Neural cell (in vitro differentiated cells): ENCODE results near the gene CREB3L2. TPM values are rescaled to one million over a fixed set of nuclear protein-coding genes. Genes with fewer than 3 reads are reported as not detected.
A peak's percentile ranks its signal among the peaks of the same experiment; 100 is the strongest.

Source experiments
- H2AFZ ChIP-seq: fragments of 200-600, 300-800 bp; sonication (generic), shearing (Covaris generic); 2 replicates; pipeline ENCODE4 v1.6.0; 2014; ENCODE audit warnings: low read depth, mild to moderate bottlenecking, antibody characterized with exemption, low read length, moderate library complexity
- H3F3A ChIP-seq: fragments of 200-600 bp; shearing (Covaris generic); 2 replicates; pipeline ENCODE4 v1.6.1; 2016; ENCODE audit warnings: mild to moderate bottlenecking, moderate library complexity, mixed read lengths, antibody characterized with exemption, low read length; ENCODE audit not compliant: insufficient read depth, poor library complexity, severe bottlenecking
- H3K27ac ChIP-seq: fragments of 200-600, 300-800 bp; sonication (generic), shearing (Covaris generic); 2 replicates; pipeline ENCODE4 v1.5.1; 2014; ENCODE audit warnings: mild to moderate bottlenecking, low read length, moderate library complexity
- H3K27me3 ChIP-seq: fragments of 300-800, 200-600 bp; sonication (generic), shearing (Covaris generic); 2 replicates; pipeline ENCODE4 v1.6.0; 2014; ENCODE audit warnings: mild to moderate bottlenecking, low read depth, low read length, moderate library complexity; ENCODE audit not compliant: insufficient read depth
- H3K36me3 ChIP-seq: fragments of 300-800, 200-600 bp; sonication (generic), shearing (Covaris generic); 2 replicates; pipeline ENCODE4 v1.5.1; 2014; ENCODE audit warnings: mild to moderate bottlenecking, antibody characterized with exemption, low read length, moderate library complexity; ENCODE audit not compliant: insufficient read depth
- H3K4me2 ChIP-seq: fragments of 300-800, 200-600 bp; sonication (generic), shearing (Covaris generic); 2 replicates; pipeline ENCODE4 v1.6.0; 2014; ENCODE audit warnings: mild to moderate bottlenecking, low read length
- H3K4me3 ChIP-seq: fragments of 300-800, 200-600 bp; sonication (generic), shearing (Covaris generic); 2 replicates; pipeline ENCODE4 v1.5.1; 2014; ENCODE audit warnings: mild to moderate bottlenecking, low read length, moderate library complexity
- H3K79me2 ChIP-seq: fragments of 200-600 bp; shearing (Covaris generic); replicated peaks from 2 replicates; pipeline ENCODE4 v1.6.0; 2014; ENCODE audit warnings: mild to moderate bottlenecking, low read length, moderate library complexity; ENCODE audit not compliant: insufficient read depth
- H3K9ac ChIP-seq: fragments of 300-800, 200-600 bp; sonication (generic), shearing (Covaris generic); 2 replicates; pipeline ENCODE4 v1.6.1; 2016; ENCODE audit warnings: mild to moderate bottlenecking, low read length, mixed read lengths
- H3K9me2 ChIP-seq: fragments of 200-600 bp; shearing (Covaris generic); 2 replicates; pipeline ENCODE4 v1.6.1; 2016; ENCODE audit warnings: mild to moderate bottlenecking, low read length, mixed read lengths; ENCODE audit not compliant: insufficient read depth
- H3K9me3 ChIP-seq: fragments of 200-600, 300-800 bp; sonication (generic), shearing (Covaris generic); 2 replicates; pipeline ENCODE4 v1.6.1; 2016; ENCODE audit warnings: mild to moderate bottlenecking, mixed run types, low read length, moderate library complexity, mixed read lengths
- H4K20me1 ChIP-seq: fragments of 200-600 bp; shearing (Covaris generic); 2 replicates; pipeline ENCODE4 v1.6.1; 2016; ENCODE audit warnings: mild to moderate bottlenecking, mixed run types; ENCODE audit not compliant: insufficient read depth
- EP300 ChIP-seq: fragments of 450-650 bp; conservative IDR thresholded peaks from 2 replicates; pipeline ENCODE4 v1.6.1; 2014; ENCODE audit warnings: antibody characterized with exemption, mild to moderate bottlenecking, moderate library complexity; ENCODE audit not compliant: poor library complexity, severe bottlenecking
- EZH2 ChIP-seq: fragments of 200-600, 300-800 bp; shearing (Covaris generic), sonication (generic); IDR thresholded peaks from 2 replicates; pipeline ENCODE4 v1.6.1; 2014; ENCODE audit warnings: antibody characterized with exemption, low read length, borderline replicate concordance, mild to moderate bottlenecking; ENCODE audit not compliant: insufficient read depth, poor library complexity, severe bottlenecking
- MXI1 ChIP-seq: fragments of 450-650 bp; conservative IDR thresholded peaks from 2 replicates; pipeline ENCODE4 v1.6.1; 2014; ENCODE audit warnings: antibody characterized with exemption, mild to moderate bottlenecking; ENCODE audit not compliant: poor library complexity, severe bottlenecking
- POLR2AphosphoS5 ChIP-seq: IDR thresholded peaks from 2 replicates; pipeline ENCODE4 v1.6.1; 2012
- RAD21 ChIP-seq: fragments of 450-650 bp; conservative IDR thresholded peaks from 2 replicates; pipeline ENCODE4 v1.6.1; 2014; ENCODE audit warnings: antibody characterized with exemption, mild to moderate bottlenecking, moderate library complexity
- REST ChIP-seq: IDR thresholded peaks from 2 replicates; pipeline ENCODE4 v1.6.1; 2012; ENCODE audit warnings: borderline replicate concordance
- SMC3 ChIP-seq: fragments of 450-650 bp; conservative IDR thresholded peaks from 2 replicates; pipeline ENCODE4 v1.6.1; 2014; ENCODE audit warnings: antibody characterized with exemption, mild to moderate bottlenecking, moderate library complexity; ENCODE audit not compliant: poor library complexity
- TAF1 ChIP-seq: IDR thresholded peaks from 2 replicates; pipeline ENCODE4 v1.6.1; 2012; ENCODE audit warnings: low read depth
- polyA plus RNA-seq: library from polyadenylated mRNA; depleted of rRNA; stranded (reverse); fragments of >200 nt; gene quantifications from 2 replicates; pipeline ENCODE4 v1.2.3, GENCODE V29; 2014
- TF ChIP-seq, protein P1 (sequence below): fragments of 450-650 bp; IDR thresholded peaks from 2 replicates; pipeline ENCODE4 v1.5.1; 2014; ENCODE audit warnings: antibody characterized with exemption, mild to moderate bottlenecking, moderate library complexity; ENCODE audit not compliant: poor library complexity, severe bottlenecking

CREB3L2 gene
- polyA plus RNA-seq, 1 donor from 2014 or later: 1.5 TPM

- no peak overlapping the region for H3K4me3 ChIP-seq
- H3K27me3 ChIP-seq: no peaks in the 10 kb centered on the region
- H3K9ac ChIP-seq: no peak overlapping the region
- TF ChIP-seq MXI1: no peak
- no peak for TF ChIP-seq EP300
- no peak for TF ChIP-seq EZH2
- no peak for TF ChIP-seq TAF1
- no peak for TF ChIP-seq REST
- TF ChIP-seq POLR2AphosphoS5: no peak
- TF ChIP-seq SMC3: no peak
- TF ChIP-seq, protein P1, sequence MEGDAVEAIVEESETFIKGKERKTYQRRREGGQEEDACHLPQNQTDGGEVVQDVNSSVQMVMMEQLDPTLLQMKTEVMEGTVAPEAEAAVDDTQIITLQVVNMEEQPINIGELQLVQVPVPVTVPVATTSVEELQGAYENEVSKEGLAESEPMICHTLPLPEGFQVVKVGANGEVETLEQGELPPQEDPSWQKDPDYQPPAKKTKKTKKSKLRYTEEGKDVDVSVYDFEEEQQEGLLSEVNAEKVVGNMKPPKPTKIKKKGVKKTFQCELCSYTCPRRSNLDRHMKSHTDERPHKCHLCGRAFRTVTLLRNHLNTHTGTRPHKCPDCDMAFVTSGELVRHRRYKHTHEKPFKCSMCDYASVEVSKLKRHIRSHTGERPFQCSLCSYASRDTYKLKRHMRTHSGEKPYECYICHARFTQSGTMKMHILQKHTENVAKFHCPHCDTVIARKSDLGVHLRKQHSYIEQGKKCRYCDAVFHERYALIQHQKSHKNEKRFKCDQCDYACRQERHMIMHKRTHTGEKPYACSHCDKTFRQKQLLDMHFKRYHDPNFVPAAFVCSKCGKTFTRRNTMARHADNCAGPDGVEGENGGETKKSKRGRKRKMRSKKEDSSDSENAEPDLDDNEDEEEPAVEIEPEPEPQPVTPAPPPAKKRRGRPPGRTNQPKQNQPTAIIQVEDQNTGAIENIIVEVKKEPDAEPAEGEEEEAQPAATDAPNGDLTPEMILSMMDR: no peak
- no peak for TF ChIP-seq RAD21
- H2AFZ ChIP-seq: no peak overlapping the region
- H3K4me2 ChIP-seq: no peak overlapping the region
- H4K20me1 ChIP-seq: no peaks in the 10 kb centered on the region
- no peaks in the 10 kb centered on the region for H3K9me2 ChIP-seq
- no peaks in the 10 kb centered on the region for H3K36me3 ChIP-seq
- H3F3A ChIP-seq: no peaks in the 10 kb centered on the region
- H3K9me3 ChIP-seq: no peaks in the 10 kb centered on the region
- H3K27ac ChIP-seq: peak overlapping the region; percentile 57
- peaks cover 12% of the 10 kb centered on the region for H3K79me2 ChIP-seq
Measured at GRCh38 chr7:137836113-137836509, 165.8 kb downstream of the CREB3L2 start.

- Histone ChIP-seq H3K36me3 (no peaks in the 10 kb centered on the region), H4K20me1 (no peaks in the 10 kb centered on the region), H3K4me2 (no peak overlapping the region), H3K4me3 (no peak overlapping the region), H3K9ac (no peak overlapping the region), H3K9me3 (no peaks in the 10 kb centered on the region), H3K79me2 (peaks cover 13% of the 10 kb centered on the region), H3F3A (no peaks in the 10 kb centered on the region), H3K27me3 (no peaks in the 10 kb centered on the region), H3K9me2 (no peaks in the 10 kb centered on the region), H3K27ac (peak overlapping the region; percentile 57), H2AFZ (no peak overlapping the region)
- TF ChIP-seq TAF1: no peak
- no peak for TF ChIP-seq REST
- no peak for TF ChIP-seq SMC3
- TF ChIP-seq EZH2: no peak
- no peak for TF ChIP-seq RAD21
- TF ChIP-seq MXI1: no peak
- TF ChIP-seq, protein P1: no peak
- TF ChIP-seq POLR2AphosphoS5: no peak
- TF ChIP-seq EP300: no peak
Measured at GRCh38 chr7:137835486-137836112, 166.3 kb downstream of the CREB3L2 start.
